Uterus (tissue), 4 donors: Measurements from ENCODE around the gene RUFY1. TPM values are rescaled to one million over a fixed set of nuclear protein-coding genes. Genes with fewer than 3 reads are reported as not detected.

Source experiments
- DNase-seq, 2 donors: peaks; one replicate each; pipeline ENCODE4 v3.0.0-alpha.2; 2019 to 2020
- H3K27ac ChIP-seq, 2 donors: fragments of 200-600 bp; sonication (generic); 1 replicate in 1 of 2; 2 replicates in 1 of 2; pipeline ENCODE4 v1.5.1; 2016 to 2018
- H3K27me3 ChIP-seq, 2 donors: fragments of 200-600 bp; sonication (generic); one replicate each; pipeline ENCODE4 v1.5.1; 2018 to 2019; ENCODE audit warnings: control low read depth in 1 of 2
- H3K36me3 ChIP-seq, 2 donors: fragments of 200-600 bp; sonication (generic); one replicate each; pipeline ENCODE4 v1.5.1; 2019; ENCODE audit warnings: control low read depth in 1 of 2
- H3K4me1 ChIP-seq, 2 donors: fragments of 200-600 bp; sonication (generic); one replicate each; pipeline ENCODE4 v1.5.1; 2018 to 2019; ENCODE audit warnings: control low read depth in 1 of 2
- H3K4me3 ChIP-seq, 2 donors: fragments of 200-600 bp; sonication (generic); 1 replicate in 1 of 2; 2 replicates in 1 of 2; pipeline ENCODE4 v1.5.1; 2018 to 2019; ENCODE audit warnings: mild to moderate bottlenecking in 1 of 2
- H3K9me3 ChIP-seq, 2 donors: fragments of 200-600 bp; sonication (generic); one replicate each; pipeline ENCODE4 v1.5.1; 2019; ENCODE audit warnings: control low read depth in 1 of 2
- POLR2A ChIP-seq, 2 donors: fragments of 450-650 bp; IDR thresholded peaks; one replicate each; pipeline ENCODE4 v1.6.1; 2016; ENCODE audit warnings: antibody characterized with exemption in 2 of 2, mild to moderate bottlenecking in 1 of 2, moderate library complexity in 1 of 2
- intact Hi-C: fragments of 100-400 bp; cut with DNase I; formaldehyde crosslinking; loops from one replicate; pipeline ENCODE4 v1.15.1; 2023; ENCODE audit warnings: low total_unique reads
- total RNA-seq, 4 donors: library from RNA; depleted of rRNA in 3 of 4; stranded (reverse); fragments of >200 nt in 3 of 4; gene quantifications; one replicate each; pipeline versions ENCODE4 v1.1.0 to v1.2.4, GENCODE V29; 2014 to 2023
- TF ChIP-seq, protein P1 (sequence below), 4 experiments: fragments of 200-600 bp in 2 of 4; fragments of 450-650 bp in 2 of 4; sonication (generic) in 2 of 4; IDR thresholded peaks; one replicate each; pipeline ENCODE4 v1.5.1; 2016 to 2019; ENCODE audit warnings: antibody characterized with exemption in 4 of 4, mild to moderate bottlenecking in 2 of 4, moderate library complexity in 1 of 4
- donor health status: DM: yes; HTN: yes; CAD: no.

Gene RUFY1
- total RNA-seq, 4 donors from 2014 or later: 8.2 to 59.2 (median 42.1) TPM

DNA sequence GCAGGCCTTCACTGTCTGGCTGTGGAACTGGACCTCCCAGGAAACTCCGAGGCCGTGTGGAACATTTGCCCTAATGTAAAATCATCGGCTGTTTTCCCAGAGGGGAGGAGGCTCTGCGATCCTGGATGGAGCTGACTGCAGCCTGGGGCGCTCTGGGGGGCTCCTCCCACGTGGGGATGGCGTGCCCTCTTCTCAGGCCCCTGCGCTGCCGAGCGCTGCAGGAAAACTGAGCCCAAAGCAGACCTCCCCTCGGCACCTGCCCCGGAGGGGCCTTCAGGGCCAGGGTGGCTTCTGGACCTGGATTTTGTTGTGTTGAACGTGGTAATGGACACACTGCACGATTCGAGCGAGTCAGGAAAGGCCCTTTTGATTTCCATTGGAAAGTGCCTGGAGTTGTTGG lies 49.2 kb downstream of the RUFY1 start:
- Histone ChIP-seq H3K4me1 (no peaks in the 10 kb centered on the region), H3K27me3 (no peaks in the 10 kb centered on the region), H3K27ac (no peak overlapping the region), H3K9me3 (no peaks in the 10 kb centered on the region), H3K36me3 (no peaks in the 10 kb centered on the region), H3K4me3 (no peak overlapping the region)
- TF ChIP-seq, protein P1, sequence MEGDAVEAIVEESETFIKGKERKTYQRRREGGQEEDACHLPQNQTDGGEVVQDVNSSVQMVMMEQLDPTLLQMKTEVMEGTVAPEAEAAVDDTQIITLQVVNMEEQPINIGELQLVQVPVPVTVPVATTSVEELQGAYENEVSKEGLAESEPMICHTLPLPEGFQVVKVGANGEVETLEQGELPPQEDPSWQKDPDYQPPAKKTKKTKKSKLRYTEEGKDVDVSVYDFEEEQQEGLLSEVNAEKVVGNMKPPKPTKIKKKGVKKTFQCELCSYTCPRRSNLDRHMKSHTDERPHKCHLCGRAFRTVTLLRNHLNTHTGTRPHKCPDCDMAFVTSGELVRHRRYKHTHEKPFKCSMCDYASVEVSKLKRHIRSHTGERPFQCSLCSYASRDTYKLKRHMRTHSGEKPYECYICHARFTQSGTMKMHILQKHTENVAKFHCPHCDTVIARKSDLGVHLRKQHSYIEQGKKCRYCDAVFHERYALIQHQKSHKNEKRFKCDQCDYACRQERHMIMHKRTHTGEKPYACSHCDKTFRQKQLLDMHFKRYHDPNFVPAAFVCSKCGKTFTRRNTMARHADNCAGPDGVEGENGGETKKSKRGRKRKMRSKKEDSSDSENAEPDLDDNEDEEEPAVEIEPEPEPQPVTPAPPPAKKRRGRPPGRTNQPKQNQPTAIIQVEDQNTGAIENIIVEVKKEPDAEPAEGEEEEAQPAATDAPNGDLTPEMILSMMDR (IDR thresholded peaks at IDR 0.05): no peak
- no peak for TF ChIP-seq POLR2A (IDR thresholded peaks at IDR 0.05)
- intact Hi-C loops: no loop called here
- no peak for DNase-seq

DNA sequence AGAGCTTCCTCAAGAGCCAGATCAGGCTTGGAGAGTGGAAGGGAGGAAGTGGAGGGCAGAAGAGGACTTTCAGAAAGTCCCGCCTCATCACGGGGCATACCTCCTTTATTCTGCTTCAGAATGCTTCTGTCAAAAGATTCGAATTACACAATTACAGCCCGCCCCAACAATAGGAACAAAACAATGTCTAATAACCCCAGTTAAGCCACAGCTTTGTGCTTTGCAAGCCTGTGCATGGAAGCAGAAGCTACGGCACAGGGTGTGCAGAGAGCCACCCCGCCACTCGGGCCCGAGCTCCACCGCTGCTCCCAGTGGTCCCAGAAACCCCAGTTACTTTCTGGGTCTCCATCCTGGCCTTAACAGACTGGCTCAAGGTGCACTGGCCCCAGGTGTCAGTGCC lies 49.6 kb downstream of the RUFY1 start:
- Histone ChIP-seq H3K27ac (no peak overlapping the region), H3K36me3 (no peaks in the 10 kb centered on the region), H3K9me3 (no peaks in the 10 kb centered on the region), H3K27me3 (no peaks in the 10 kb centered on the region), H3K4me3 (no peak overlapping the region), H3K4me1 (no peaks in the 10 kb centered on the region)
- intact Hi-C loops: no loop called here
- DNase-seq: no peak
- TF ChIP-seq, protein P1 (IDR thresholded peaks at IDR 0.05): no peak
- no peak for TF ChIP-seq POLR2A (IDR thresholded peaks at IDR 0.05)

DNA sequence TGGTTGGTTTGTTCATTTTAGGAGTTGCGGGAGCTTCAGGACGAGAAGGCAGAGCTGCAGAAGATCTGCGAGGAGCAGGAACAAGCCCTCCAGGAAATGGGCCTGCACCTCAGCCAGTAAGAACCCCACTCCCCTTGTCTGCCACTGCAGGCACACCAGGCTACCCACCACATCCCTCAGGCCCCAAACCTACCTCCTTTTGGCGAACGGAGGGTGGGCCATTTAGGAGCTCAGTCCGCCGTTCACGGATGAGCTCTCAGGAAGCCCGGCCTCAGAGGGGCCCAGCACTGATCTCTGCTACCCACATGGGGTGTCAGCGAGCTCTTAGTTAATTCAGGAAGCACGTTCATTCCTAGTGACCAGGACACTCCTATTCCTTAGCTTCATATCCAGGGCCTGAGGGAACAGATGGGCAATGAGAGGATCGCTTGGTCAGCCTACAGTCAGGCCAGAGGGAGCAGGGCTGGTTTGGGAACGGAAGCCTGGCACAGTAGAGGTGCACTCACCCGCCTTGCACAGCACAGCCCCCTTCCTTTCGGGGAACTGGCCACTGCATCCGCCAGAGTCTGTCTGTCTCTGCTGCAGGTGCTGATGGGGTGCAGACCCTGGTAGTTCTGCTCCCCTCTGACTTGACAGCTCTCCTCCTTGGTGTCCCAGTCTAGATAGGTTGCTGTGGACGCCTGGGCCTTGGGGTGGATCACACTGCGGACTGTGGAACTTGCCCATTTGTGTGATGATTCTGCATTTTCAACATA lies 51.7 kb downstream of the RUFY1 start:
- H3K4me3 ChIP-seq: no peak overlapping the region
- H3K27me3 ChIP-seq: no peaks in the 10 kb centered on the region
- no peak for DNase-seq
- no peak overlapping the region for H3K27ac ChIP-seq
- H3K36me3 ChIP-seq: no peaks in the 10 kb centered on the region
- intact Hi-C loops: no loop called here
- TF ChIP-seq, protein P1 (IDR thresholded peaks at IDR 0.05): no peak
- H3K4me1 ChIP-seq: no peaks in the 10 kb centered on the region
- no peaks in the 10 kb centered on the region for H3K9me3 ChIP-seq

DNA sequence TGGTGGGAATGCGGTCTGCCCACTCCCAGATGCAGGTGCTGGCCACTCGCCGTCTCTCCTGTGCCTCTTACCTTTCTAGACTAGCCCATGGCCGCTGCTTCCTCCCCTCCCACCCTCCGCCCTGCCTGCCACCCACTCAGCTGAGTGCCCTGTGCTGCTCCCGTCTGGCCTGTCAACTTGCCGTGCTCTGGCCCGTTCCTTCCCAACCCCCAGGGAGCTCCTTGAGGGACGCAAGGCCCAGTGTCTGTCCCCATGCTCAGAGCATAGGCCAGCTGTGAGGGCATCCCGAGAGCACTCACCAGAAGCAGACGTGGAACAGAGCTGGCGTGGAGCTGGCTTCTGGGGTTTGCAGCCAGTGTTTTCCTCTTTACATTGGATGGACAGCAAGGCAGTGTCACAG lies 53.0 kb downstream of the RUFY1 start:
- no peaks in the 10 kb centered on the region for H3K9me3 ChIP-seq
- DNase-seq: no peak
- no peak overlapping the region for H3K4me3 ChIP-seq
- intact Hi-C loops: no loop called here
- H3K36me3 ChIP-seq: no peaks in the 10 kb centered on the region
- H3K27ac ChIP-seq: no peak overlapping the region
- no peaks in the 10 kb centered on the region for H3K4me1 ChIP-seq
- no peaks in the 10 kb centered on the region for H3K27me3 ChIP-seq
- TF ChIP-seq, protein P1 (IDR thresholded peaks at IDR 0.05): no peak
- TF ChIP-seq POLR2A (IDR thresholded peaks at IDR 0.05): no peak

DNA sequence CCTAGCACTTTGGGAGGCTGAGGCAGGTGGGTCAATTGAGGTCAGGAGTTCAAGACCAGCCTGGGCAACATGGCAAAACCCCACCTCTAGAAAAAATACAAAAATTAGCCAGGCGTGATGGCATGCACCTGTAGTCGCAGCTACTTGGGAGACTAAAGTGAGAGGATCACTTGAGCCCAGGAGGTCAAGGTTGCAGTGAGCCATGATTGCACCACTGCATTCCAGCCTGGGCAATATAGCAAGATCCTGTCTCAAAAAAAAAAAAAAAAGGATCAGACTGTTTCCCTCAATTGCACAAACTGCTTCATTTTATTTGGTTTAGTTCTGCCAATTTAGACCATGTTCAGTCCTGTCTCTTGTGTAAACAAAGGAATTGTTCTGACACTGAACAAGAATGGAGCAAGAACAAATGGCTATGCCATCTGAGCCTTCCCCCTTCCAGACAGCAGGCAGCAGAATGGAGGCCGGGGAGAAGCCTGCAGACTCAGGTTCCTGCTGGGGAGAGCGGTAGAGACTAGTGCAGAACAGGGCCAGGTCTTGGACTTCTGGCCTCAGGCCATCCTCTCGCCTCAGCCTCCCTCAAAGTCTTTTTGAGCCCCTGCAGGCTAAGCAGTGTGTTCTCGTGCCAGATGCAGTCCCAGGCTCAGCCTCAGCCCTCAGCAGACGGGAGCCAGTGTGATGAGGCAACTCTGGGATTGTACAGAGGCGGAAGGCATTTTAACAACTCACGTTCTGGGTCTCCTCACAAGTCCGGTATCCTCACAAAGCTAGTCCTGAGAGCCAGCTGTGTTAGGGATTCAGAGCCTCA lies 54.9 kb downstream of the RUFY1 start:
- intact Hi-C loops: no loop called here
- TF ChIP-seq POLR2A (IDR thresholded peaks at IDR 0.05): no peak
- TF ChIP-seq, protein P1 (IDR thresholded peaks at IDR 0.05): no peak
- H3K27ac ChIP-seq: peak overlapping the region; percentile 8 to 13
- H3K36me3 ChIP-seq: no peaks in the 10 kb centered on the region
- no peak for DNase-seq
- no peaks in the 10 kb centered on the region for H3K4me1 ChIP-seq
- no peaks in the 10 kb centered on the region for H3K9me3 ChIP-seq
- H3K4me3 ChIP-seq: no peak overlapping the region
- H3K27me3 ChIP-seq: no peaks in the 10 kb centered on the region
